Loucy (cell line): Measurements from ENCODE around the gene TTPAL.

Experiments
- H2AFZ ChIP-seq: fragments of 200-600 bp; sonication (generic); 2 replicates; pipeline ENCODE4 v1.6.0; 2016; ENCODE audit warnings: antibody characterized with exemption, mild to moderate bottlenecking, low read length, moderate library complexity
- H3F3A ChIP-seq: fragments of 200-600 bp; 2 replicates; pipeline ENCODE4 v1.6.0; 2016; ENCODE audit warnings: antibody characterized with exemption, low read depth, mild to moderate bottlenecking
- H3K27me3 ChIP-seq: fragments of 200-600 bp; sonication (generic); 2 replicates; pipeline ENCODE4 v1.6.1; 2014; ENCODE audit warnings: low read length, mild to moderate bottlenecking; ENCODE audit not compliant: insufficient read depth, poor library complexity, severe bottlenecking
- H3K36me3 ChIP-seq: fragments of 200-600 bp; sonication (generic); 2 replicates; pipeline ENCODE4 v1.6.1; 2016; ENCODE audit warnings: low read length; ENCODE audit not compliant: insufficient read depth
- H3K4me1 ChIP-seq: fragments of 200-600 bp; sonication (generic); 2 replicates; pipeline ENCODE4 v1.5.1; 2014; ENCODE audit warnings: low read length, mild to moderate bottlenecking; ENCODE audit not compliant: insufficient read depth, poor library complexity, severe bottlenecking
- H3K4me2 ChIP-seq: fragments of 200-600 bp; sonication (generic); 2 replicates; pipeline ENCODE4 v1.6.0; 2014; ENCODE audit warnings: antibody characterized with exemption, low read length, low read depth, mild to moderate bottlenecking; ENCODE audit not compliant: poor library complexity, severe bottlenecking
- H3K4me3 ChIP-seq: fragments of 200-600 bp; sonication (generic); 2 replicates; pipeline ENCODE4 v1.5.1; 2014; ENCODE audit warnings: low read length, mild to moderate bottlenecking, mixed read lengths; ENCODE audit not compliant: poor library complexity, severe bottlenecking
- H3K79me2 ChIP-seq: fragments of 200-600 bp; sonication (generic); 2 replicates; pipeline ENCODE4 v1.6.1; 2014; ENCODE audit warnings: low read length; ENCODE audit not compliant: insufficient read depth
- H3K9ac ChIP-seq: fragments of 200-600 bp; sonication (generic); 2 replicates; pipeline ENCODE4 v1.6.0; 2014; ENCODE audit warnings: mild to moderate bottlenecking, low read depth, low read length, moderate library complexity; ENCODE audit not compliant: poor library complexity, severe bottlenecking
- H3K9me2 ChIP-seq: fragments of 200-600 bp; sonication (generic); replicated peaks from 2 replicates; pipeline ENCODE4 v1.6.1; 2016; ENCODE audit warnings: low read depth, low read length, mixed read lengths
- H3K9me3 ChIP-seq: fragments of 200-600 bp; sonication (generic); 2 replicates; pipeline ENCODE4 v1.6.1; 2014; ENCODE audit warnings: mild to moderate bottlenecking, antibody characterized with exemption, low read length, low read depth; ENCODE audit not compliant: insufficient read depth
- H4K20me1 ChIP-seq: fragments of 200-600 bp; sonication (generic); 2 replicates; pipeline ENCODE4 v1.6.0; 2014; ENCODE audit warnings: antibody characterized with exemption, low read length, mild to moderate bottlenecking; ENCODE audit not compliant: insufficient read depth, poor library complexity, severe bottlenecking
- CTCF ChIP-seq: fragments of 200-600 bp; sonication (generic); conservative IDR thresholded peaks from 2 replicates; pipeline ENCODE4 v1.5.1; 2014; ENCODE audit warnings: mild to moderate bottlenecking, antibody characterized with exemption, low read length
- EZH2phosphoT487 ChIP-seq: fragments of 200-600 bp; IDR thresholded peaks from 2 replicates; pipeline ENCODE4 v1.6.1; 2018; ENCODE audit warnings: antibody characterized with exemption, mild to moderate bottlenecking, moderate library complexity, borderline replicate concordance

The TTPAL gene

GRCh38 chr20:44464514-44464913 lies 11.2 kb upstream of the TTPAL start:
- Histone ChIP-seq H3K9me2 (no peaks in the 10 kb centered on the region), H3K4me2 (no peak overlapping the region), H3F3A (no peaks in the 10 kb centered on the region), H3K4me3 (no peak overlapping the region), H4K20me1 (no peaks in the 10 kb centered on the region), H3K79me2 (no peaks in the 10 kb centered on the region), H3K36me3 (no peaks in the 10 kb centered on the region), H3K9ac (no peak overlapping the region), H3K4me1 (no peaks in the 10 kb centered on the region), H3K9me3 (no peaks in the 10 kb centered on the region), H2AFZ (no peak overlapping the region), H3K27me3 (no peaks in the 10 kb centered on the region)
- TF ChIP-seq CTCF, result no peak
- no peak for TF ChIP-seq EZH2phosphoT487

GRCh38 chr20:44465001-44465560 lies 10.6 kb upstream of the TTPAL start:
- Histone ChIP-seq H3K36me3 (no peaks in the 10 kb centered on the region), H3K9ac (no peak overlapping the region), H3K79me2 (no peaks in the 10 kb centered on the region), H3K4me2 (no peak overlapping the region), H3K9me2 (no peaks in the 10 kb centered on the region), H2AFZ (no peak overlapping the region), H3F3A (no peaks in the 10 kb centered on the region), H3K9me3 (no peaks in the 10 kb centered on the region), H3K4me3 (no peak overlapping the region), H3K4me1 (no peaks in the 10 kb centered on the region), H4K20me1 (no peaks in the 10 kb centered on the region), H3K27me3 (no peaks in the 10 kb centered on the region)
- TF ChIP-seq CTCF (no peak), EZH2phosphoT487 (no peak)

- Histone ChIP-seq H3K4me2 (no peak overlapping the region), H3K36me3 (no peaks in the 10 kb centered on the region), H3K27me3 (no peaks in the 10 kb centered on the region), H3F3A (no peaks in the 10 kb centered on the region), H4K20me1 (no peaks in the 10 kb centered on the region), H3K9me3 (no peaks in the 10 kb centered on the region), H3K79me2 (no peaks in the 10 kb centered on the region), H3K4me1 (no peaks in the 10 kb centered on the region), H2AFZ (no peak overlapping the region), H3K9me2 (no peaks in the 10 kb centered on the region), H3K4me3 (no peak overlapping the region), H3K9ac (no peak overlapping the region)
- no peak for TF ChIP-seq CTCF
- TF ChIP-seq EZH2phosphoT487, result no peak
Measured at GRCh38 chr20:44467289-44467883, 8.3 kb upstream of the TTPAL start.
